ENCODE data around the gene SLC44A3. TPM values are rescaled to one million over a fixed set of nuclear protein-coding genes. Genes with fewer than 3 reads are reported as not detected.
A peak's percentile ranks its signal among the peaks of the same experiment; 100 is the strongest.

Gene SLC44A3
- total RNA-seq, 1 donor from 2014 or later: 19.3 TPM

DNA sequence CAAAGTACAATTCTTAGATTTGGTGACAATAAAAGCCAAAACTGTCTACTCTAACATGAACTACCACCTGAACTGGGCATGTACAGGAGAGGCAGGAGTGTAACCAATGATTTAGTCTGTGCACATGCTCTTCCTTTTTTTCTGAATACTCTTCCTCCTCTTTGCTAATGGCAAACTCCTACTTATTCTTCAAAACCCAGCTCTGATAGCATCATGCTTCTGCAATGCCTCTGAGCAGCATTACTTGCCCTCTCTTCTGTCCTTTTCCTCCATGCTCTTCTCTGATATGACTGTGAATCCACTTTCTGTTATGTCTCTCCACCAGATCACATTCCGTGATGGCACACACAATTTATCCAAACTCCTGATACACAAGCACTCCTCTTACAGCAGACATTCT lies 75.4 kb downstream of the SLC44A3 start:
- ATAC-seq: no peak
- no peak overlapping the region for H3K27ac ChIP-seq

GRCh38 chr1:94898491-94899385 lies 78.6 kb downstream of the SLC44A3 start:
- H3K27ac ChIP-seq: peak overlapping the region; percentile 7
- H3K9me3 ChIP-seq: no peaks in the 10 kb centered on the region
- intact Hi-C loops (cut with DNase I): no loop called here
- no peak for DNase-seq
- H3K4me3 ChIP-seq: no peak overlapping the region
- ATAC-seq: peak; percentile 91 to 95
- no peaks in the 10 kb centered on the region for H3K27me3 ChIP-seq (ENCODE audit: low read depth)
- H3K4me1 ChIP-seq: peaks cover 28% of the 10 kb centered on the region
- H3K36me3 ChIP-seq: peaks cover 90% of the 10 kb centered on the region
- TF ChIP-seq, protein P1, sequence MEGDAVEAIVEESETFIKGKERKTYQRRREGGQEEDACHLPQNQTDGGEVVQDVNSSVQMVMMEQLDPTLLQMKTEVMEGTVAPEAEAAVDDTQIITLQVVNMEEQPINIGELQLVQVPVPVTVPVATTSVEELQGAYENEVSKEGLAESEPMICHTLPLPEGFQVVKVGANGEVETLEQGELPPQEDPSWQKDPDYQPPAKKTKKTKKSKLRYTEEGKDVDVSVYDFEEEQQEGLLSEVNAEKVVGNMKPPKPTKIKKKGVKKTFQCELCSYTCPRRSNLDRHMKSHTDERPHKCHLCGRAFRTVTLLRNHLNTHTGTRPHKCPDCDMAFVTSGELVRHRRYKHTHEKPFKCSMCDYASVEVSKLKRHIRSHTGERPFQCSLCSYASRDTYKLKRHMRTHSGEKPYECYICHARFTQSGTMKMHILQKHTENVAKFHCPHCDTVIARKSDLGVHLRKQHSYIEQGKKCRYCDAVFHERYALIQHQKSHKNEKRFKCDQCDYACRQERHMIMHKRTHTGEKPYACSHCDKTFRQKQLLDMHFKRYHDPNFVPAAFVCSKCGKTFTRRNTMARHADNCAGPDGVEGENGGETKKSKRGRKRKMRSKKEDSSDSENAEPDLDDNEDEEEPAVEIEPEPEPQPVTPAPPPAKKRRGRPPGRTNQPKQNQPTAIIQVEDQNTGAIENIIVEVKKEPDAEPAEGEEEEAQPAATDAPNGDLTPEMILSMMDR (IDR thresholded peaks at IDR 0.05): no peak

More for the DNA sequence above, 75.4 kb downstream of the SLC44A3 start:
- intact Hi-C loops (cut with DNase I): no loop called here
- H3K36me3 ChIP-seq: peaks cover 79% of the 10 kb centered on the region
- peaks cover 20% of the 10 kb centered on the region for H3K4me1 ChIP-seq
- no peak for DNase-seq
- H3K27me3 ChIP-seq (ENCODE audit: low read depth): no peaks in the 10 kb centered on the region
- H3K9me3 ChIP-seq: no peaks in the 10 kb centered on the region
- TF ChIP-seq, protein P1 (IDR thresholded peaks at IDR 0.05): no peak
- H3K4me3 ChIP-seq: no peak overlapping the region

GRCh38 chr1:94899756-94900155 lies 79.6 kb downstream of the SLC44A3 start:
- intact Hi-C loops (cut with DNase I): no loop called here
- ATAC-seq: no peak
- TF ChIP-seq, protein P1 (IDR thresholded peaks at IDR 0.05): no peak
- Histone ChIP-seq H3K4me1 (peaks cover 32% of the 10 kb centered on the region), H3K4me3 (no peak overlapping the region), H3K9me3 (no peaks in the 10 kb centered on the region), H3K27me3 (ENCODE audit: low read depth) (no peaks in the 10 kb centered on the region), H3K36me3 (peaks cover 85% of the 10 kb centered on the region), H3K27ac (no peak overlapping the region)
- DNase-seq: no peak

- intact Hi-C loops (cut with DNase I): no loop called here
- Histone ChIP-seq H3K4me3 (no peak overlapping the region), H3K27me3 (ENCODE audit: low read depth) (no peaks in the 10 kb centered on the region), H3K27ac (no peak overlapping the region), H3K4me1 (peaks cover 48% of the 10 kb centered on the region), H3K36me3 (peaks cover 64% of the 10 kb centered on the region), H3K9me3 (no peaks in the 10 kb centered on the region)
- ATAC-seq (no peak), DNase-seq (no peak)
- TF ChIP-seq, protein P1 (IDR thresholded peaks at IDR 0.05): no peak
Measured at GRCh38 chr1:94901841-94902240, 81.7 kb downstream of the SLC44A3 start.

GRCh38 chr1:94903280-94904009 lies 83.3 kb downstream of the SLC44A3 start:
- Histone ChIP-seq H3K4me3 (no peak overlapping the region), H3K4me1 (peaks cover 53% of the 10 kb centered on the region), H3K27me3 (ENCODE audit: low read depth) (no peaks in the 10 kb centered on the region), H3K9me3 (no peaks in the 10 kb centered on the region), H3K36me3 (peaks cover 53% of the 10 kb centered on the region), H3K27ac (no peak overlapping the region)
- TF ChIP-seq, protein P1 (IDR thresholded peaks at IDR 0.05): no peak
- intact Hi-C loops (cut with DNase I): no loop called here
- ATAC-seq (no peak), DNase-seq (no peak)

All from lower lobe of right lung (tissue), 2 donors.